ENCODE data around the gene CAMK2G.
A peak's percentile ranks its signal among the peaks of the same experiment; 100 is the strongest.
"Not testable (repeated sequence)": the region's sequence is repeated elsewhere in the genome, so short reads cannot be mapped to it uniquely, and the experiment has no call there.

Gene CAMK2G

GRCh38 chr10:73901261-73901660 lies 26.9 kb upstream of the CAMK2G start:
- no peak for DNase-seq

- no peak for DNase-seq
These were observed 25.7 kb upstream of the CAMK2G start for GRCh38 chr10:73900064-73900463.

GRCh38 chr10:73899423-73899822 lies 25.1 kb upstream of the CAMK2G start:
- DNase-seq: no peak

- DNase-seq: no peak
These were observed 24.5 kb upstream of the CAMK2G start for GRCh38 chr10:73898730-73899410.

- DNase-seq: no peak
These were observed 23.3 kb upstream of the CAMK2G start for GRCh38 chr10:73897693-73898092.

- not testable (repeated sequence) for DNase-seq
These were observed 21.0 kb upstream of the CAMK2G start for GRCh38 chr10:73895381-73895780.

- no peak for DNase-seq
These were observed 20.1 kb upstream of the CAMK2G start for GRCh38 chr10:73894245-73894971.

- no peak for DNase-seq
These were observed 19.1 kb upstream of the CAMK2G start for GRCh38 chr10:73893426-73893825.

GRCh38 chr10:73892310-73893030 lies 18.1 kb upstream of the CAMK2G start:
- DNase-seq: no peak

- DNase-seq: no peak
These were observed 17.2 kb upstream of the CAMK2G start for GRCh38 chr10:73891540-73891939.

GRCh38 chr10:73890830-73891229 lies 16.5 kb upstream of the CAMK2G start:
- not testable (repeated sequence) for DNase-seq

- no peak for DNase-seq
These were observed 15.9 kb upstream of the CAMK2G start for GRCh38 chr10:73890261-73890660.

- DNase-seq: not testable (repeated sequence)
These were observed 15.1 kb upstream of the CAMK2G start for GRCh38 chr10:73889416-73889815.

- DNase-seq: peak; percentile 73
These were observed 14.7 kb upstream of the CAMK2G start for GRCh38 chr10:73889014-73889413.

- no peak for DNase-seq
These were observed 14.2 kb upstream of the CAMK2G start for GRCh38 chr10:73888514-73888913.

- DNase-seq: no peak
These were observed 13.1 kb upstream of the CAMK2G start for GRCh38 chr10:73887294-73888039.

GRCh38 chr10:73886661-73887293 lies 12.4 kb upstream of the CAMK2G start:
- DNase-seq: no peak

- DNase-seq: peak; percentile 19
These were observed 11.8 kb upstream of the CAMK2G start for GRCh38 chr10:73886085-73886529.

- DNase-seq: no peak
These were observed 9.7 kb upstream of the CAMK2G start for GRCh38 chr10:73884017-73884416.

GRCh38 chr10:73881221-73881919 lies 7.0 kb upstream of the CAMK2G start:
- DNase-seq: no peak

GRCh38 chr10:73879296-73880173 lies 5.2 kb upstream of the CAMK2G start:
- peak; percentile 61 for DNase-seq

Data from NCI-H1436 treated with DMSO at 0.1 percent for 48 hours (cell line).